ENCODE data around the gene EPHA1.

Gene EPHA1

GRCh38 chr7:143384661-143385631 lies 23.7 kb downstream of the EPHA1 start (continued):
- TF ChIP-seq ZNF354C (tag by site-specific recombination; IDR thresholded peaks at IDR 0.05; ENCODE audit: borderline replicate concordance, low read depth): 0 out of 2 replicates have a peak, but pooled peaks have one; percentile 25
- TF ChIP-seq, protein P1, sequence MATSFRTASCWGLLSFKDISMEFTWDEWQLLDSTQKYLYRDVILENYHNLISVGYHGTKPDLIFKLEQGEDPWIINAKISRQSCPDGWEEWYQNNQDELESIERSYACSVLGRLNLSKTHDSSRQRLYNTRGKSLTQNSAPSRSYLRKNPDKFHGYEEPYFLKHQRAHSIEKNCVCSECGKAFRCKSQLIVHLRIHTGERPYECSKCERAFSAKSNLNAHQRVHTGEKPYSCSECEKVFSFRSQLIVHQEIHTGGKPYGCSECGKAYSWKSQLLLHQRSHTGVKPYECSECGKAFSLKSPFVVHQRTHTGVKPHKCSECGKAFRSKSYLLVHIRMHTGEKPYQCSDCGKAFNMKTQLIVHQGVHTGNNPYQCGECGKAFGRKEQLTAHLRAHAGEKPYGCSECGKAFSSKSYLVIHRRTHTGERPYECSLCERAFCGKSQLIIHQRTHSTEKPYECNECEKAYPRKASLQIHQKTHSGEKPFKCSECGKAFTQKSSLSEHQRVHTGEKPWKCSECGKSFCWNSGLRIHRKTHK (tag by site-specific recombination; IDR thresholded peaks at IDR 0.05): no peak
- TF ChIP-seq ZNF155 (tag by site-specific recombination; IDR thresholded peaks at IDR 0.05): no peak
- no peak for TF ChIP-seq ZNF654 (tag by site-specific recombination; IDR thresholded peaks at IDR 0.05; ENCODE audit: low read depth)
- TF ChIP-seq HOXD13 (CRISPR knock-in tag; IDR thresholded peaks at IDR 0.05; ENCODE audit: borderline replicate concordance): no peak
- TF ChIP-seq KLF7 (tag by site-specific recombination; IDR thresholded peaks at IDR 0.05; ENCODE audit: borderline replicate concordance): no peak
- no peak for TF ChIP-seq ZNF514 (tag by site-specific recombination; IDR thresholded peaks at IDR 0.05)
- no peak for TF ChIP-seq GFI1B (tag by site-specific recombination; IDR thresholded peaks at IDR 0.05)
- no peak for TF ChIP-seq HOXC10 (CRISPR knock-in tag; IDR thresholded peaks at IDR 0.05)
- no peak for TF ChIP-seq ZNF221 (tag by site-specific recombination; IDR thresholded peaks at IDR 0.05; ENCODE audit: borderline replicate concordance)
- no peak for TF ChIP-seq ZBTB1 (tag by site-specific recombination; IDR thresholded peaks at IDR 0.05)
- no peak for TF ChIP-seq ZNF324 (tag by site-specific recombination; IDR thresholded peaks at IDR 0.05)
- TF ChIP-seq ZNF335 (tag by site-specific recombination; conservative IDR thresholded peaks at IDR 0.05): no peak
- no peak for TF ChIP-seq ZNF266 (tag by site-specific recombination; IDR thresholded peaks at IDR 0.05; ENCODE audit: low read depth)
- no peak for TF ChIP-seq ZNF211 (tag by site-specific recombination; IDR thresholded peaks at IDR 0.05; ENCODE audit: low read depth)
- no peak for TF ChIP-seq KLF1 (tag by site-specific recombination; IDR thresholded peaks at IDR 0.05)
- TF ChIP-seq ZNF518A (tag by site-specific recombination; conservative IDR thresholded peaks at IDR 0.05; ENCODE audit: low read depth): no peak
- TF ChIP-seq SP3 (tag by site-specific recombination; IDR thresholded peaks at IDR 0.05): no peak
- no peak for TF ChIP-seq KLF8 (tag by site-specific recombination; IDR thresholded peaks at IDR 0.05)
- TF ChIP-seq ZFHX2 (tag by site-specific recombination; conservative IDR thresholded peaks at IDR 0.05): peak; percentile 53
- TF ChIP-seq ZNF48 (tag by site-specific recombination; IDR thresholded peaks at IDR 0.05): no peak
- no peak for TF ChIP-seq RBAK (tag by site-specific recombination; IDR thresholded peaks at IDR 0.05)
- TF ChIP-seq ZNF311 (tag by site-specific recombination; IDR thresholded peaks at IDR 0.05; ENCODE audit: borderline replicate concordance): no peak
- TF ChIP-seq ZBTB8A (tag by site-specific recombination; IDR thresholded peaks at IDR 0.05): no peak
- no peak for TF ChIP-seq ZNF677 (tag by site-specific recombination; IDR thresholded peaks at IDR 0.05)
- no peak for TF ChIP-seq ZNF214 (tag by site-specific recombination; IDR thresholded peaks at IDR 0.05; ENCODE audit: borderline replicate concordance)
- no peak for TF ChIP-seq ZNF843 (tag by site-specific recombination; IDR thresholded peaks at IDR 0.05)
- no peak for TF ChIP-seq ZNF548 (tag by site-specific recombination; IDR thresholded peaks at IDR 0.05)
- no peak for TF ChIP-seq ZSCAN5A (tag by site-specific recombination; IDR thresholded peaks at IDR 0.05)
- TF ChIP-seq, protein P2, sequence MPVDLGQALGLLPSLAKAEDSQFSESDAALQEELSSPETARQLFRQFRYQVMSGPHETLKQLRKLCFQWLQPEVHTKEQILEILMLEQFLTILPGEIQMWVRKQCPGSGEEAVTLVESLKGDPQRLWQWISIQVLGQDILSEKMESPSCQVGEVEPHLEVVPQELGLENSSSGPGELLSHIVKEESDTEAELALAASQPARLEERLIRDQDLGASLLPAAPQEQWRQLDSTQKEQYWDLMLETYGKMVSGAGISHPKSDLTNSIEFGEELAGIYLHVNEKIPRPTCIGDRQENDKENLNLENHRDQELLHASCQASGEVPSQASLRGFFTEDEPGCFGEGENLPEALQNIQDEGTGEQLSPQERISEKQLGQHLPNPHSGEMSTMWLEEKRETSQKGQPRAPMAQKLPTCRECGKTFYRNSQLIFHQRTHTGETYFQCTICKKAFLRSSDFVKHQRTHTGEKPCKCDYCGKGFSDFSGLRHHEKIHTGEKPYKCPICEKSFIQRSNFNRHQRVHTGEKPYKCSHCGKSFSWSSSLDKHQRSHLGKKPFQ (tag by site-specific recombination; IDR thresholded peaks at IDR 0.05): peak; percentile 85
- no peak for TF ChIP-seq ZNF157 (tag by site-specific recombination; IDR thresholded peaks at IDR 0.05)
- TF ChIP-seq ZNF2 (tag by site-specific recombination; IDR thresholded peaks at IDR 0.05): no peak

Data from HEK293 (cell line).